Measurements from ENCODE around the gene DDI1.

DNA sequence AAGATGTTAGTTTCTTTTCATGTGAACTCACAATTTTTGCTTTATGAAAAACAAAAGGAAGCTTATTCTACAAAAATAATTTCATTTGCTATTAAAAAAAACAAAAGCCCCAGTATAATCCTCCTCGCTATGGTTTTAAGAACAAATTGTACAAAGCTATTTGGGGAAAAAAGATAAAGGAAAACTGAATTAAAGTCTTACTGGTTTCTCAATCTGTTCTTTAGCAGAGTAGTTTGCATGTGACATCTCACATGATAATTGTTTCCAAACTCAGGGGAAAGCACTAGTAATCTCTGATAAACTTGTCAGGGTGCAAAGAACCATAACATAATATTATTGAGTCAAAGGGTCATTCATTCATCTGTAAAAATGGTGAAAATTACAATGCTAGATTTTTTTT, 2.9 kb upstream of the DDI1 start:
- no peak for TF ChIP-seq CTCF (IDR thresholded peaks at IDR 0.05; ENCODE audit: insufficient read depth, low read depth, low read length)
- TF ChIP-seq EZH2 (IDR thresholded peaks at IDR 0.05; ENCODE audit: insufficient read depth, low read length), result no peak

All from astrocyte (in vitro differentiated cells and primary cell).